ACHN (cell line): ENCODE measurements around the gene DSG3.

Experiments used
- DNase-seq: peaks from one replicate; pipeline ENCODE4 v3.0.0-alpha.2; 2015
- in situ Hi-C: cut with HindIII; loops from 2 replicates; pipeline ENCODE4 v1.10.0; 2017; ENCODE audit warnings: low sequenced_read_pairs, low pct_ligation_motif_present, low pct_unique_long_range_greater_than_20kb

Gene DSG3

GRCh38 chr18:31426871-31427406 is 20.6 kb upstream of the DSG3 start:
- DNase-seq, result no peak
- in situ Hi-C loops, result no loop called here

- DNase-seq, result no peak
- in situ Hi-C loops, result no loop called here
These were observed 19.3 kb upstream of the DSG3 start for GRCh38 chr18:31428211-31428610.

- in situ Hi-C loops, result no loop called here
- no peak for DNase-seq
These were observed 17.9 kb upstream of the DSG3 start for GRCh38 chr18:31429623-31430022.

GRCh38 chr18:31430072-31430471 is 17.5 kb upstream of the DSG3 start:
- no peak for DNase-seq
- in situ Hi-C loops, result no loop called here

GRCh38 chr18:31430554-31430953 is 17.0 kb upstream of the DSG3 start:
- no peak for DNase-seq
- in situ Hi-C loops, result no loop called here

GRCh38 chr18:31432316-31432715 is 15.2 kb upstream of the DSG3 start:
- DNase-seq, result no peak
- in situ Hi-C loops, result no loop called here

GRCh38 chr18:31436825-31437224 is 10.7 kb upstream of the DSG3 start:
- in situ Hi-C loops, result no loop called here
- no peak for DNase-seq

GRCh38 chr18:31438402-31438801 is 9.1 kb upstream of the DSG3 start:
- in situ Hi-C loops, result no loop called here
- DNase-seq, result no peak

- no peak for DNase-seq
- in situ Hi-C loops, result no loop called here
These were observed 7.7 kb upstream of the DSG3 start for GRCh38 chr18:31439807-31440325.

- no peak for DNase-seq
- in situ Hi-C loops, result no loop called here
These were observed 6.8 kb upstream of the DSG3 start for GRCh38 chr18:31440787-31441186.

- in situ Hi-C loops, result no loop called here
- DNase-seq, result no peak
These were observed 6.0 kb upstream of the DSG3 start for GRCh38 chr18:31441493-31441892.

GRCh38 chr18:31444142-31444541 is 3.4 kb upstream of the DSG3 start:
- no peak for DNase-seq
- in situ Hi-C loops, result no loop called here

GRCh38 chr18:31445908-31446307 is 1.6 kb upstream of the DSG3 start:
- no peak for DNase-seq
- in situ Hi-C loops, result no loop called here

GRCh38 chr18:31446854-31447253 is 687 bp upstream of the DSG3 start:
- DNase-seq, result no peak
- in situ Hi-C loops, result no loop called here

- in situ Hi-C loops, result no loop called here
- DNase-seq, result no peak
These were observed 2.9 kb downstream of the DSG3 start for GRCh38 chr18:31450409-31450808.

- no peak for DNase-seq
- in situ Hi-C loops, result no loop called here
These were observed 4.1 kb downstream of the DSG3 start for GRCh38 chr18:31451625-31452024.

GRCh38 chr18:31454066-31454708 is 6.6 kb downstream of the DSG3 start:
- DNase-seq, result peak; percentile 83
- in situ Hi-C loops, result no loop called here

GRCh38 chr18:31469629-31470028 is 22.1 kb downstream of the DSG3 start:
- in situ Hi-C loops, result no loop called here
- DNase-seq, result no peak

- in situ Hi-C loops, result no loop called here
- no peak for DNase-seq
These were observed 31.1 kb downstream of the DSG3 start for GRCh38 chr18:31478688-31479087.

- in situ Hi-C loops, result no loop called here
These were observed 34.5 kb downstream of the DSG3 start for GRCh38 chr18:31482051-31482450.

More at GRCh38 chr18:31482051-31482450, 34.5 kb downstream of the DSG3 start:
- DNase-seq, result no peak
